Mucosa of rectum (tissue), 2 donors: Measurements from ENCODE around the gene FGF22.
"Not testable (repeated sequence)": the region's sequence is repeated elsewhere in the genome, so short reads cannot be mapped to it uniquely, and the experiment has no call there.

Source experiments
- H3K27ac ChIP-seq, 2 donors: one replicate each; pipeline ENCODE4 v1.7.0; 2013; ENCODE audit warnings: inconsistent platforms in 2 of 2, low read depth in 2 of 2, low read length in 2 of 2
- H3K27me3 ChIP-seq, 2 donors: one replicate each; pipeline ENCODE4 v1.7.0; 2013; ENCODE audit warnings: low read length in 2 of 2; ENCODE audit not compliant: control insufficient read depth in 2 of 2, insufficient read depth in 2 of 2
- H3K36me3 ChIP-seq, 2 donors: one replicate each; pipeline ENCODE4 v1.7.0; 2013; ENCODE audit warnings: low read length in 2 of 2; ENCODE audit not compliant: control insufficient read depth in 2 of 2, insufficient read depth in 2 of 2
- H3K4me1 ChIP-seq, 2 donors: one replicate each; pipeline ENCODE4 v1.7.0; 2013; ENCODE audit warnings: low read length in 2 of 2, mild to moderate bottlenecking in 1 of 2; ENCODE audit not compliant: control insufficient read depth in 2 of 2, insufficient read depth in 2 of 2
- H3K4me3 ChIP-seq, 2 donors: one replicate each; pipeline ENCODE4 v1.7.0; 2013; ENCODE audit warnings: low read length in 2 of 2
- H3K9ac ChIP-seq, 2 donors: one replicate each; pipeline ENCODE4 v1.7.0; 2013; ENCODE audit warnings: low read length in 2 of 2, low read depth in 1 of 2, mild to moderate bottlenecking in 1 of 2
- H3K9me3 ChIP-seq, 2 donors: one replicate each; pipeline ENCODE4 v1.7.0; 2013; ENCODE audit warnings: low read length in 2 of 2; ENCODE audit not compliant: control insufficient read depth in 2 of 2
- donor health status: healthy.
- donor health status: Normal muscosa, but diverticular disease.

FGF22 gene

DNA sequence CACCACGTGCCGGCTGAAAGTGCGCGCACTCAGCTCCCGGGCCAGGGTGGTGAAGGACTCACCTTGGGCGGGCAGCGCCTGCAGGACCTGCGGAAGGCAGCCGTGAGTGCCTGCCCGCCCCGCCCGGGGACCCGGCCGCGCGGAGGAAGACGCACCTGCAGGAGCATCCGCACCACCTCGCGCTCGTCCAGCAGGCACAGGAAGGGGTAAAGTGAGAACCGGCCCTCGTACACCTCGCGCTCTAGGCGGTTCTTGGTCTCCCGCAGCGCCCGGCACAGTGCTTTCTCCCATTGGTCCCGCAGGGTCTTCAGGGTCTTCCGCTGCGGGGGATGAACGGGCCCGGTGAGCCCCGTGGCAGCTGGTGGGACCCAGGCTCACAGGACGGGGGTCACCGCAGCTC lies 17.0 kb upstream of the FGF22 start:
- Histone ChIP-seq H3K27me3 (no peaks in the 10 kb centered on the region), H3K36me3 (peaks cover 24 to 28% of the 10 kb centered on the region in 2 donors), H3K4me1 (no peaks in the 10 kb centered on the region), H3K27ac (no peak overlapping the region), H3K9ac (no peak overlapping the region), H3K9me3 (no peaks in the 10 kb centered on the region), H3K4me3 (no peak overlapping the region)

DNA sequence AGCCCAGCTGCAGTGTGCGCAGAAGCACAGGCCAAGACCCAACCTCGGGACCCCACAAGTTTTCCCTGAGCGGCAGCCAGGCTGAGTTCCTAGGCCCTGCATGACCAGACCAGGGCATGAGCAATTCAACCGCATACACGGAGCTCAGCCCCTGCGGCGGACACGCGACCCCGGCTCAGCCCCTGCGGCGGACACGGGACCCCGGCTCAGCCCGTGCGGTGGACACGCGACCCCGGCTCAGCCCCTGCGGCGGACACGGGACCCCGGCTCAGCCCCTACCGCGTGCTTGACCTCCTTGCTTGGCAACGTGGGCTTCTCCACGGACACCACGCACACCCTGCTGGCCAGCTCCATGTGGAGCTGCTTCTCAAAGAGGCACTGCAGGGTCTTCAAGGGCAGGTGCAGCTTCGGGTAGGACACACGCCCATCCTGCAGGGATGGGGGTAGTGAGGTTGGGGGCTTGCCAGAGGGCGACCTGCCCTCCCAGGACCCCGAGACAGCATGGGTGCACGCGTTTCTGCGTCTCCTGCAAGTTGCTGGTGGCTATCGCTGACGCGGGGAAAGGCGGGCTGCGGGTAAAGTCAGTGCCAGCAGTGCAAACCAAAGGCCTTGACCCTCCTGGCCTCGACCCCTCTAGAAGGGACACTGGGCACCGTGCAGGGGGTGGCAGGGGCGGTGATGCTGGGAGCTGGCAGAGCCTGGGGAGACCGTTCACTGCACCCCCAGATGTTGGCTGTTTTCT lies 16.3 kb upstream of the FGF22 start:
- Histone ChIP-seq H3K36me3 (peaks cover 20 to 28% of the 10 kb centered on the region in 2 donors), H3K9me3 (no peaks in the 10 kb centered on the region), H3K27me3 (no peaks in the 10 kb centered on the region), H3K27ac (no peak overlapping the region), H3K9ac (no peak overlapping the region), H3K4me3 (no peak overlapping the region), H3K4me1 (no peaks in the 10 kb centered on the region)

- Histone ChIP-seq H3K4me3 (no peak overlapping the region), H3K9ac (no peak overlapping the region), H3K27me3 (no peaks in the 10 kb centered on the region), H3K27ac (no peak overlapping the region), H3K9me3 (no peaks in the 10 kb centered on the region), H3K4me1 (no peaks in the 10 kb centered on the region), H3K36me3 (peaks cover 19 to 24% of the 10 kb centered on the region in 2 donors)
Observed at GRCh38 chr19:623974-624373, 15.7 kb upstream of the FGF22 start.

GRCh38 chr19:624433-625109 lies 15.1 kb upstream of the FGF22 start:
- Histone ChIP-seq H3K4me1 (no peaks in the 10 kb centered on the region), H3K4me3 (no peak overlapping the region), H3K36me3 (peaks cover 14 to 19% of the 10 kb centered on the region in 2 donors), H3K27me3 (no peaks in the 10 kb centered on the region), H3K9ac (no peak overlapping the region), H3K9me3 (no peaks in the 10 kb centered on the region), H3K27ac (no peak overlapping the region)

GRCh38 chr19:625257-625656 lies 14.4 kb upstream of the FGF22 start:
- Histone ChIP-seq H3K4me3 (no peak overlapping the region), H3K27me3 (no peaks in the 10 kb centered on the region), H3K36me3 (peaks cover 14 to 15% of the 10 kb centered on the region in 2 donors), H3K9ac (no peak overlapping the region), H3K4me1 (no peaks in the 10 kb centered on the region), H3K27ac (no peak overlapping the region), H3K9me3 (no peaks in the 10 kb centered on the region)

DNA sequence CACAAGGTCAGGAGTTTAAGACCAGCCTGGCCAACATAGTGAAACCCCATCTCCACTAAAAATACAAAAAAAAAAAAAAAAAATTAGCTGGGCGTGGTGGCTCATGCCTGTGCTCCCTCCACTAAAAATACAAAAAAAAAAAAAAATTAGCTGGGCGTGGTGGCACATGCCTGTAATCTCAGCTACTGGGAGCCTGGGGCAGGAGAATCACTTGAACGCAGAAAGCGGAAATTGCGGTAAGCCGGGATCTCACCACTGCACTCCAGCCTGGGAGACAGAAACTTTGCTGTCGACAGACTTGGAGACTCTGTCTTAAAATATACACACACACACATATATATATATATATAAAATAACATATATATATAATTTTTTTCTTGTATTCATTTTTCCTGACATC lies 13.1 kb upstream of the FGF22 start:
- H3K27ac ChIP-seq, H3K9me3 ChIP-seq, H3K9ac ChIP-seq, H3K4me1 ChIP-seq, H3K4me3 ChIP-seq, H3K27me3 ChIP-seq: not testable (repeated sequence)
- peaks cover 14% of the 10 kb centered on the region in 2 donors for H3K36me3 ChIP-seq

DNA sequence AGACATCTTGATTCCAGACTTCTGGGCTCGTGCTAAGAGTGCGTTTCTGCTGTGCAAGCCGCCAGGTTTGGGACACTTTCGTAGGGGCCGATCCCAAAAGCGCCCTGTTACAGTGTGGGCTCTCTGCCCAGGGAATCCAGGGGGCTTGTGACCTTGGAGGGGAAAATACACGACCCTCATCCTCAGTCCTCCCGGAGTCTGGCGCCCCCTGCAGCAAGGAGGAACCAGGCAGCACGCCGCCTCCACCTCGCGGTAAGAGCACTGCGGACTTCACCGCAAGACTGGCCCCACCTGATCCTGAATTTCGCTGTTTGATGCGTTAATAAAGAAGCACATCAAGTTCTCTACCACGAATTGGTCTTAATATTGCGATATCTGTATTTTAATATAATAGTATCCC lies 11.5 kb upstream of the FGF22 start:
- Histone ChIP-seq H3K36me3 (peaks cover 10% of the 10 kb centered on the region in 2 donors), H3K4me1 (peaks cover 8% of the 10 kb centered on the region in 2 donors), H3K4me3 (no peak overlapping the region), H3K27me3 (no peaks in the 10 kb centered on the region), H3K27ac (no peak overlapping the region), H3K9me3 (no peaks in the 10 kb centered on the region), H3K9ac (no peak overlapping the region)

- peaks cover 10% of the 10 kb centered on the region in 2 donors for H3K36me3 ChIP-seq
- H3K4me3 ChIP-seq = not testable (repeated sequence)
Observed at GRCh38 chr19:629515-629914, 10.2 kb upstream of the FGF22 start.

GRCh38 chr19:629961-630714 lies 9.5 kb upstream of the FGF22 start:
- peaks cover 4 to 9% of the 10 kb centered on the region in 2 donors for H3K36me3 ChIP-seq
- no peak overlapping the region for H3K27ac ChIP-seq
- peaks cover 16 to 17% of the 10 kb centered on the region in 2 donors for H3K4me1 ChIP-seq

More at GRCh38 chr19:629515-629914, 10.2 kb upstream of the FGF22 start:
- H3K9ac ChIP-seq, H3K27me3 ChIP-seq, H3K27ac ChIP-seq, H3K9me3 ChIP-seq: not testable (repeated sequence)
- H3K4me1 ChIP-seq = peaks cover 16 to 17% of the 10 kb centered on the region in 2 donors

GRCh38 chr19:632579-633067 lies 7.1 kb upstream of the FGF22 start:
- Histone ChIP-seq H3K9me3 (no peaks in the 10 kb centered on the region), H3K9ac (peak overlapping the region; percentile 52 to 78), H3K27me3 (no peaks in the 10 kb centered on the region), H3K4me1 (peaks cover 16 to 17% of the 10 kb centered on the region in 2 donors), H3K4me3 (peak overlapping the region; percentile 82 to 89), H3K36me3 (peaks cover 0 to 5% of the 10 kb centered on the region in 2 donors), H3K27ac (peak overlapping the region; percentile 69 to 70)

More at GRCh38 chr19:629961-630714, 9.5 kb upstream of the FGF22 start:
- Histone ChIP-seq H3K4me3 (no peak overlapping the region), H3K9me3 (no peaks in the 10 kb centered on the region), H3K27me3 (no peaks in the 10 kb centered on the region), H3K9ac (no peak overlapping the region)
